Karpas-422 (cell line): Measurements from ENCODE around the gene PRKN. TPM values are rescaled to one million over a fixed set of nuclear protein-coding genes. Genes with fewer than 3 reads are reported as not detected.

Source experiments
- DNase-seq: peaks from one replicate; pipeline ENCODE4 v3.0.0-alpha.2; 2015
- H2AFZ ChIP-seq: fragments of 200-600 bp; sonication (generic); 2 replicates; pipeline ENCODE4 v1.6.1; 2014; ENCODE audit warnings: antibody characterized with exemption, low read length, mixed read lengths
- H3K27ac ChIP-seq: fragments of 200-600 bp; sonication (generic); 2 replicates; pipeline ENCODE4 v1.5.1; 2014; ENCODE audit warnings: mild to moderate bottlenecking, low read length, moderate library complexity
- H3K27me3 ChIP-seq: fragments of 200-600 bp; sonication (generic); 2 replicates; pipeline ENCODE4 v1.6.1; 2014; ENCODE audit warnings: low read length, mixed read lengths
- H3K36me3 ChIP-seq: fragments of 200-600 bp; sonication (generic); 2 replicates; pipeline ENCODE4 v1.6.1; 2014; ENCODE audit warnings: low read length, mixed read lengths; ENCODE audit not compliant: insufficient read depth
- H3K4me1 ChIP-seq: fragments of 200-600 bp; sonication (generic); 2 replicates; pipeline ENCODE4 v1.6.1; 2014; ENCODE audit warnings: mild to moderate bottlenecking, low read length, mixed read lengths
- H3K4me2 ChIP-seq: fragments of 200-600 bp; sonication (generic); 2 replicates; pipeline ENCODE4 v1.6.1; 2014; ENCODE audit warnings: low read length, low read depth, mild to moderate bottlenecking; ENCODE audit not compliant: poor library complexity, severe bottlenecking
- H3K4me3 ChIP-seq: fragments of 200-600 bp; sonication (generic); 2 replicates; pipeline ENCODE4 v1.5.1; 2014; ENCODE audit warnings: mild to moderate bottlenecking, antibody characterized with exemption, low read length, mixed read lengths
- H3K79me2 ChIP-seq: fragments of 200-600 bp; sonication (generic); 2 replicates; pipeline ENCODE4 v1.6.1; 2014; ENCODE audit warnings: mild to moderate bottlenecking, low read length, mixed read lengths
- H3K9ac ChIP-seq: fragments of 200-600 bp; sonication (generic); 2 replicates; pipeline ENCODE4 v1.6.0; 2014; ENCODE audit warnings: low read length
- H3K9me2 ChIP-seq: fragments of 200-600 bp; sonication (generic), shearing (Covaris generic); replicated peaks from 2 replicates; pipeline ENCODE4 v1.6.0; 2014; ENCODE audit warnings: mild to moderate bottlenecking, low read length, moderate library complexity; ENCODE audit not compliant: insufficient read depth
- H3K9me3 ChIP-seq: fragments of 300-700, 200-600 bp; sonication (generic); 2 replicates; pipeline ENCODE4 v1.6.1; 2014; ENCODE audit warnings: low read length, mixed read lengths
- H4K20me1 ChIP-seq: fragments of 200-600 bp; sonication (generic); 2 replicates; pipeline ENCODE4 v1.6.1; 2014; ENCODE audit warnings: mild to moderate bottlenecking, antibody characterized with exemption, low read length, low read depth; ENCODE audit not compliant: insufficient read depth
- total RNA-seq: library from RNA; depleted of rRNA; stranded (reverse); fragments of >200 nt; shearing (Covaris generic); gene quantifications from 2 replicates; pipeline ENCODE4 v1.2.3, GENCODE V29; 2014; ENCODE audit warnings: low replicate concordance

Gene PRKN
- total RNA-seq, 1 experiment from 2014 or later: not detected

DNA sequence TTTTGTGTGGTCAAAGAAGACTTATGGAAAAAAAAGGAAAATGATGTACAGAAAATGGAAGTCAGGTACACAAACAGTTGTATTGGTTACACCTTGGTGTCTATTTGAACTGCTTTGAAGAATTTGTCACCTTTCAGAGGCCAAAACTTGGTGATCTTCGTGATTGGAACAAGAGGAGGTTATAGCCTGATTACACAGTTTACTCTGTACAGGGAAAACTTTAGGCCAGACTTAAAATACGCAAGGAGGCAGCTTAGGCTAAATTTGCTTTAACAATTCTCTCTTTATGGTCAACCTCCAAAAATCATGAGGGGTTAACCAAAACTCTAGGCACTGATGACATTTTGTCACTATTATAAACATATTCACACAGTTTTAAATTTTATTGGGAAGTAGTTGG, 353.7 kb downstream of the PRKN start:
- Histone ChIP-seq H3K9me2 (no peaks in the 10 kb centered on the region; the same call in 1 of the 2 replicates), H3K4me2 (no peak overlapping the region), H3K4me1 (no peaks in the 10 kb centered on the region), H2AFZ (no peak overlapping the region), H3K36me3 (no peaks in the 10 kb centered on the region), H3K9ac (no peak overlapping the region), H3K79me2 (no peaks in the 10 kb centered on the region), H4K20me1 (no peaks in the 10 kb centered on the region), H3K4me3 (no peak overlapping the region), H3K27me3 (no peaks in the 10 kb centered on the region), H3K9me3 (0 out of 2 replicates have a peak, but pooled peaks cover 3% of the 10 kb centered on the region), H3K27ac (no peak overlapping the region)
- DNase-seq: no peak

DNA sequence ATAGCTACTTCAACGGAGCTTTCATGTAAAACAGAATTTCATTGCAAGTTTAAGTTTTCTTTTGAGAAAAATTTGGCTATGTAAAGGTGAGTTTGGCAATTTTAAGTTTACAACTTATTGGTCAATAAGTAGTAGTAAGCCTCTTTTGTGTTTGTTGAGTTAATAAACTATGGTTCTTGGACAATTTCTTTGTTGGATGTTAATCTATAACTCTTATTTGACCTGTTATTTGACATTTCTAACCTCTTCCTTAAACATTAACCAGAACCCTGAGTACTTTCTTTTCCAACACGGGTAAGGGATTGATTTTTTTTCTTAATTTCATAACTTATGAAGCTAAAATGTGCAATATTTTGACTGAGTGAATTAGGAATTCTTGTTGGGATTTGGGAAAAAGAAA, 354.4 kb downstream of the PRKN start:
- H3K79me2 ChIP-seq: no peaks in the 10 kb centered on the region
- H3K27me3 ChIP-seq: no peaks in the 10 kb centered on the region
- H3K9me2 ChIP-seq: no peaks in the 10 kb centered on the region; the same call in 1 of the 2 replicates
- H3K4me2 ChIP-seq: no peak overlapping the region
- no peaks in the 10 kb centered on the region for H3K4me1 ChIP-seq
- no peak overlapping the region for H3K4me3 ChIP-seq
- H4K20me1 ChIP-seq: no peaks in the 10 kb centered on the region
- 0 out of 2 replicates have a peak, but pooled peaks cover 3% of the 10 kb centered on the region for H3K9me3 ChIP-seq
- no peak overlapping the region for H3K9ac ChIP-seq
- no peaks in the 10 kb centered on the region for H3K36me3 ChIP-seq
- no peak overlapping the region for H3K27ac ChIP-seq
- no peak for DNase-seq
- no peak overlapping the region for H2AFZ ChIP-seq

DNA sequence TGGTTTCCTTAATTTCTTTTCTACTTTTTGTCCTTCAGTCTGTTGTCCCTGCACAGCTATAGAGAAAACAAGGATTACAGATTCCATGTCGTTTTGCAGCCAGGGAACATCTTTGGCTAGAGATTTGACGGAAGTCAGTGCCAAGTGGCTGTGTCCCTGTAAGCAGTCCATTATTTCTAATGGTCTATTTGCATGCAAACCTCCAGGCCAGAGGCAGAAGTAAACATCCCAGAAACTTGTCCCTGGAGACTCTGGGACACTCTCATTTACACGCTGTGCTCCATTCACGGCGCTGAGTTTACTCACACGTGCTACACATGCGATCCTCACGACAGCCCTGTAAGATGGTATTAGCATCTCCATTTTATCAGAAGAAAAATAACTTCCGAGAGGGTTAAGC, 355.5 kb downstream of the PRKN start:
- DNase-seq: no peak
- no peak overlapping the region for H3K4me2 ChIP-seq
- H4K20me1 ChIP-seq: no peaks in the 10 kb centered on the region
- no peaks in the 10 kb centered on the region for H3K79me2 ChIP-seq
- H3K36me3 ChIP-seq: no peaks in the 10 kb centered on the region
- H3K9me3 ChIP-seq: 0 out of 2 replicates have a peak, but pooled peaks cover 3% of the 10 kb centered on the region
- H3K4me1 ChIP-seq: no peaks in the 10 kb centered on the region
- H3K27ac ChIP-seq: no peak overlapping the region
- H2AFZ ChIP-seq: no peak overlapping the region
- H3K9me2 ChIP-seq: no peaks in the 10 kb centered on the region; the same call in 1 of the 2 replicates
- no peak overlapping the region for H3K9ac ChIP-seq
- no peak overlapping the region for H3K4me3 ChIP-seq
- no peaks in the 10 kb centered on the region for H3K27me3 ChIP-seq

DNA sequence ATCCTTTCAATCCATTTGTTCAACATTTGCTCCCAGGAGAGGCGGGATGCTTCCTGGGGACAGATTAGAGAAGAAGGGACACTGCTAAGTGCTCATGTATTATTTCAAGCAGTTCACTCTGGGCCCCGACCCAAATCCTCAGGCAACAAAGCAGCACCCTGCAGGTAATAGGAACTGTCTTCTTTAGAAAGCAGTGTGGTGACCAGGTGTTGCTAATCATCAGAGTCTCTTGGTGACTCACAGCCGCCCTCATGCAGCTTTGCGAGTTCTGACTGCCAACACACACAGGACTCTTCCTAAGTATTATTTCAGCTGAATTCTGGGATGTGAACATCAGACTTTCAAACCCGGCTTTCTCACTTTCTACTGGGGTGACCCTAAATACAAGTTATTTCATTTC, 356.4 kb downstream of the PRKN start:
- Histone ChIP-seq H3K9me2 (no peaks in the 10 kb centered on the region; the same call in 1 of the 2 replicates), H3K4me1 (no peaks in the 10 kb centered on the region), H3K27ac (no peak overlapping the region), H3K4me3 (no peak overlapping the region), H3K36me3 (no peaks in the 10 kb centered on the region), H3K79me2 (no peaks in the 10 kb centered on the region), H3K27me3 (no peaks in the 10 kb centered on the region), H3K4me2 (no peak overlapping the region), H4K20me1 (no peaks in the 10 kb centered on the region), H2AFZ (no peak overlapping the region), H3K9me3 (0 out of 2 replicates have a peak, but pooled peaks cover 3% of the 10 kb centered on the region), H3K9ac (no peak overlapping the region)
- DNase-seq: no peak

DNA sequence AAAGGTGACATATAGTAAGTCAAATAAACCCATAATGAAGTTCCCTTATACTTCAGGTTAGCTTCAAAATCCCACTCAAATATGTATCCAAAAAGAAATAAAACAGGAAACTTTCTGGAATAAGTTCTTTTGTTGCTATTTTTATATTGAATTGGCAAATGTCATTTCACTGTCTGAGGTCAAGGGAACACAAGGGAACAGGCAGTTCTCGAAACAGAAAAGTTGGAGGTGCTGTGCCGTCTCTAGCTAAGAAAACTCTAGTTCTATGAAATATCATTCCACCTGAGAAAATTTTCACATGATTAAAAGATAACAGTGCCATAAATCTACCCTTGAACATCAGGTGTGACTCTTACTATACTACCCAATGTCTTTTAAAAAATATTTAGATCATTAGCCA, 358.5 kb downstream of the PRKN start:
- no peaks in the 10 kb centered on the region for H4K20me1 ChIP-seq

DNA sequence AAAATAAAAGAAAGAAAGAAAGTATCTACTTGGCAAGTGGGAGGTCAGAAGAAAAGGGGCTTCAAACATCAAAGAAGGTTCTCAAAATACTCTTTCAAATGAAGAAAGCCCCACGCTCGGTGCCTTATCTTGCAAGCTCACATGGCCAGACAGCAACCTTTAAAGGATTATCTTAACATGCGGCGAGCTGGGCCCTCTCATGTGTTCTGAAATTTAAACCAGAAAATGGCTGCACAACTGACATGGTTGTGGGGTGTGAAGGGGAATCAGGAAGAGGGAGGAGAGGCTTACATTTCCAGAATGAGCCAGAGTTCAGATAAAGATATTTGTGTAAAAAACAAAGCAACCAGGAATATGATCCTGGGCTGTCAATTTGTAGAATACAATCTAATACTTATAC, 363.1 kb downstream of the PRKN start:
- H2AFZ ChIP-seq: no peak overlapping the region
- H3K27me3 ChIP-seq: no peaks in the 10 kb centered on the region
- DNase-seq: no peak
- H3K27ac ChIP-seq: no peak overlapping the region
- no peak overlapping the region for H3K9ac ChIP-seq
- no peaks in the 10 kb centered on the region for H4K20me1 ChIP-seq
- H3K4me1 ChIP-seq: no peaks in the 10 kb centered on the region
- no peaks in the 10 kb centered on the region for H3K9me2 ChIP-seq
- peaks cover 3% of the 10 kb centered on the region; the same call in 1 of the 2 replicates for H3K9me3 ChIP-seq
- no peaks in the 10 kb centered on the region for H3K36me3 ChIP-seq
- no peaks in the 10 kb centered on the region for H3K79me2 ChIP-seq
- H3K4me3 ChIP-seq: no peak overlapping the region
- H3K4me2 ChIP-seq: no peak overlapping the region

More for the DNA sequence above, 358.5 kb downstream of the PRKN start:
- no peaks in the 10 kb centered on the region for H3K79me2 ChIP-seq
- no peaks in the 10 kb centered on the region for H3K4me1 ChIP-seq
- no peak overlapping the region for H3K9ac ChIP-seq
- no peak for DNase-seq
- H3K9me3 ChIP-seq: 0 out of 2 replicates have a peak, but pooled peaks cover 3% of the 10 kb centered on the region
- no peaks in the 10 kb centered on the region for H3K36me3 ChIP-seq
- no peak overlapping the region for H2AFZ ChIP-seq
- H3K27ac ChIP-seq: no peak overlapping the region
- H3K9me2 ChIP-seq: no peaks in the 10 kb centered on the region; the same call in 1 of the 2 replicates
- no peaks in the 10 kb centered on the region for H3K27me3 ChIP-seq
- H3K4me2 ChIP-seq: no peak overlapping the region
- no peak overlapping the region for H3K4me3 ChIP-seq

DNA sequence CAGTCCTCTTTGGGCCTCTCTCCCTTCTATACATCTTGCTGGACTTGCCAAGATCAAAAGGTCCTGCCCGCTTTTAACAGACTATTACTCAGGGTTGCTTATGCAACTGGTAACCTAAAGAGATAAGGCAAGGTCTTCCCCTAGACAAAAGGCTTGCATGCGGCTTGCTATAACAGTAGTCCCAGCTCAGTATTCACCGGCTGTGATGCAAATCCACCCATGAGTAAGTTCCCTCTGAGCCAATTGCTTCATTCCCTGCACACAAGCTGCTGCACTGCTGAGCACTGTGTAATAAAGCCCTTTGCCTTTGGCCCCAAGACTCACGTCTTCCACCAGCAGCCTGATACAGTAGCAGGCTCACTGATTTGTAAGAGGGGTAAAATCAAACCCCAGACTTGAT, 363.8 kb downstream of the PRKN start:
- H3K9me3 ChIP-seq: peaks cover 3% of the 10 kb centered on the region; the same call in 1 of the 2 replicates
- H2AFZ ChIP-seq: no peak overlapping the region
- no peaks in the 10 kb centered on the region for H3K27me3 ChIP-seq
- no peaks in the 10 kb centered on the region for H3K36me3 ChIP-seq
- H4K20me1 ChIP-seq: no peaks in the 10 kb centered on the region
- DNase-seq: no peak
- no peak overlapping the region for H3K4me3 ChIP-seq
- no peak overlapping the region for H3K9ac ChIP-seq
- no peaks in the 10 kb centered on the region for H3K79me2 ChIP-seq
- no peak overlapping the region for H3K4me2 ChIP-seq
- H3K4me1 ChIP-seq: no peaks in the 10 kb centered on the region
- no peak overlapping the region for H3K27ac ChIP-seq
- no peaks in the 10 kb centered on the region for H3K9me2 ChIP-seq

DNA sequence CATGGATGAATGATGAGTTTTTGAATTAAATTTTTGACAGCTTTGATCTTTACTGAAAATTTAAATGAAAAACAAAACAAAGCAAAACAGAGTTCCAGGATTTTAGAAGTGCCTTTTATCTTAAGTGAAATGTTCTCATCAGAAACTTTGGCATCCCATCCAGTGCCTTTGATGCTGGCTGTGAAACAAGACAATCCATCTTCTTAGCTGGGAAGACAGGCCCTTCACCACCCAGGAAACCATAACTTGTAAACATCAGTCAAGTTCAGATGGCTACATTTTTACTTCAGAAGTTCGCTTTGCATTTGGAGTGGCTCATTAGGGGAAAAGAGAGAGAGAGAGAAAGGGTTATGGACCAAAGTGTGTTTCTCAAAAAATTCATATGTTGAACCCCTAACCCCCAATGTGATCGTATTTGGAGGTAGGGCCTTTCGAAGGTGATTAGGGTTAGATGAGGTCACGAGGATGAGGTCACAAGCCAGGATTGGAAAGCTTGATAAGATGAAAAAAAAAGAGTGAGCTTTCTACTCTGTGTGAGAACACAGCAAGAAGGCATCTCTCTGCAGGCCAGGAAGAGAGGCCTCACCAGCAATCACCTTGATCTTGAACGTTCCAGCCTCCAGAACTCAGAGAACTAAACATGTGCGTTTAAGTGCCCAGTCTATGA, 366.5 kb downstream of the PRKN start:
- H3K79me2 ChIP-seq: no peaks in the 10 kb centered on the region
- H3K4me3 ChIP-seq: no peak overlapping the region
- H3K9ac ChIP-seq: no peak overlapping the region
- H3K27me3 ChIP-seq: no peaks in the 10 kb centered on the region
- H3K9me2 ChIP-seq: no peaks in the 10 kb centered on the region
- DNase-seq: no peak
- H3K4me2 ChIP-seq: no peak overlapping the region
- H3K9me3 ChIP-seq: peaks cover 3% of the 10 kb centered on the region; the same call in 1 of the 2 replicates
- no peak overlapping the region for H3K27ac ChIP-seq
- H3K36me3 ChIP-seq: no peaks in the 10 kb centered on the region
- no peak overlapping the region for H2AFZ ChIP-seq
- H3K4me1 ChIP-seq: no peaks in the 10 kb centered on the region
- no peaks in the 10 kb centered on the region for H4K20me1 ChIP-seq
